ENCODE results near the gene FAF1.

GRCh38 chr1:50542362-50542761 lies 417.7 kb downstream of the FAF1 start:
- TF ChIP-seq CTCF (IDR thresholded peaks at IDR 0.05; ENCODE audit: low read depth, low read length, poor library complexity, severe bottlenecking) (no peak), EZH2phosphoT487 (IDR thresholded peaks at IDR 0.05; ENCODE audit: borderline replicate concordance, low read length) (no peak)

All from DOHH2 (cell line).